ENCODE measurements around the gene ENG.

The ENG gene

DNA sequence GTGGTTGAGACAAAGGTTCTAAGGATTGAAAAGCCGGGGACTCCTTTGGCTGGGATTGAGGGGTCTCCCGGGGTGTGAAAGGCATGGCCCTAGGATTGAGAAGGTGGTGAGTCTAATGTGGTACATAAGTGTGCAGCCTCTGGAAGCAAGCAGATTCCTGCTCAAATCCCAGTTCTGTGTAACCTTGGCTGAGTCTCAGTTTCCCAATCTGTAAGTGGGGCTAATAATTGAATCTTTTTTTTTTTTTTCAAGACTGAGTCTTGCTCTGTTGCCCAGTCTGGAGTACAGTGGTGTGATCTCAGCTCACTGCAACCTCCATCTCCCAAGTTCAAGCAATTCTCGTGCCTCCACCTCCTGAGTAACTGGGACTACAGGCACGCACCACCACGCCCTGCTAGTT lies 81.9 kb downstream of the ENG start:
- DNase-seq: no peak

DNA sequence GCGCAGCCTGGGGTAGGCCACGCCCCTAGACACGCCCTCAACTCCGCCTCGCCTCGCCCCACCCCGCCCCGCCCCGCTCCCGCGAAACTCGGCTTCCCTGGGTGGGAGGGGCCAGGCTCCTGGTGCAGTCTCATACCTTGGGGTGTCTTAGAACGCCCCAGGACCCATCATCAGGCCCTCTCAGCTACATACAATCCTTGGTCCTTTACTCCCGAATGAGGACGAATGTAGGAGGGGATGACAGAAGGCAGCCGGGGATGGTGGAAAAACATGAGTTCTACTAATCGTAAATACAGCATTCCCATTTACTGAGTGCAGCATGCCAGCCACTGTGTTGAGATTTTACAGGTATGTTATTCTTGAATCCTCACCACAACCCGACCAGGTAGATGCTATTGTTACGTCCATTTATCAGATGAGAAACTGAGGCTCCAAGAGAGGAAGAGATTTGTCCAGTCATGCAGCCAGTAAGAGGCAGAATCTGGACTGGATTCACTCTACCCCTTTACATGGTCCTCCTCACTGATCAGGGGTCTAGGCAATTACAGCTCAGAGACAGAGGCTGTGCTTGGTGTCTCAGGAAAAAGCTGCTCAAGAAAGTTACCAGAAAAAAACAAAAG lies 82.8 kb downstream of the ENG start:
- DNase-seq: no peak

DNA sequence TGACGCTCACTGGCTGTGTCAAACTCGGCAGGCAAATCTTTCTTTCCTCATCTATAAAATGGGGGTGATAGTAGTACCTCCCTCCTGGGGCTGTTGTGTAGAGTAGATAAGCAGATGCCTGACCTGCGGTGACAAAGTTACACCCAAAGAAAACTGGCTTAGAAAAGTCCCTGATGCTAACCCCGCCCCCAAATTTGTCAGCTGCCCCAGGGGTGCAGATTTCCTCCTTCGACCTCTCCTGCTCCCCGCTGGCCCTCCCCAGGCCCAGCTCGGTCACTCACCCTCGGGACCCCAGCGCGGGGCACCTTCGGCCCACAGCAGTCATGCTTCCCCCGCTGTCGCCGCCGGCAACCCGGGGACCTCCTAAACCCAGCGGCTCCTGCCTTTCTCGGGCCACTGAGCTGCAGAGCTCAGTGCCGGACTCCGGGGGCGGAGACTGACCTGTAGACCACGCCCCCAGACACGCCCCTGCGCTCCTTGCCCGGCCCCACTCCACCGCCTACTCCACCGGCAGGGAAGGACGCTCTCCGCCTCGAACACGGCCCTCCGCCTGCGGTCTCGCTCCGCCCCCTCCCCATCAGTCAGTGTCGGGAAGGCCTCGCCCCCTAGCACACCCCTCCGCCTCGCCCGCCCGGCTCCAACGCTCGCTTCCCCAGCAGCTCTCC lies 83.4 kb downstream of the ENG start:
- DNase-seq: peak; percentile 99

DNA sequence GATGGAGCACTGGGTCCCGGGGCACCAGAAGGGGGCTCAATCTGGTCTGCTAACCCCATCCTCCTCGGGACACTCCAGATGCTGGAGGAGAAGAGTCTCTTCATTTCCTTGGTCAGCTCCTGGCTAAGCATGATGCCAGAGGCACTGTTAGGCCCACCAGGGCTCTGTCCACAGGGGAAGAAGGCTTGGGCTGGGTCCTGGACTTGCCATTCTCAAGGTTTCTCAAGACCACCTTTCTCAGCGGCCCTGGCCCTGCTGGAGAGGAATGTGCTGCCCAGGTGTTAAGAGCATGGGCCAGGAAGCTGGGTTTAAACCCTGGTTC lies 83.9 kb downstream of the ENG start:
- no peak for DNase-seq

DNA sequence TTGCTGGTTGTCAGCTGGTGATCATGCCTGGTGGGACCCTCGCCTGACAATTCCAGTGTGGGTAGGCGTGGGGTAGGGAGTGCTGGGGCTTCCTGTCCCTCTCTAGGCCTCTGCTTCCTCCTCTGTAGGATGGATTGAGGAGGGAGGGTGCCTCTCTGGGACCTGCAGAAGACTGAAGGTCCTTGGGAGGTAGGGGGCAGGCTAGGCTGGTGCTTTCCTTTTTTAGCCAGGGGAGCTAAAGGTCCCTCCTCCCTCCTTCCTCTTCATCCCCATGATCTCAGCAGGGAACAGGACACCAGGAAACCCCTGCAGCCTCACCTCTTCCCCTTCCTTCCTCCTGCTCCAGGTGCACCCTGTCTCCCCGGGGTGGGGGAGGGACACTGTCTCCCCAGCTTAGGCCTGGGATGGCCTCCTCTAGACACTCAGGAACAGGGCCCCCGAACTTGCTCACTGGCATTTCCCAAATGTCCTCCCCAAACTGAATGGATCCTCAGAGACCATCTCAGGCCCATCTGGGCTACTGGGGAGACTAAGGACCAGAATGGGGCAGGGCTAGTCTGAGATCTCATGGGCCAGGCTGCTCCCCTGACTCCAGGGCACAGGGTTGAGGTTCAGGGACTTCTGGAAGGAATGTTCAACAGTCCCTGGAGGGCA lies 84.4 kb downstream of the ENG start:
- no peak for DNase-seq

DNA sequence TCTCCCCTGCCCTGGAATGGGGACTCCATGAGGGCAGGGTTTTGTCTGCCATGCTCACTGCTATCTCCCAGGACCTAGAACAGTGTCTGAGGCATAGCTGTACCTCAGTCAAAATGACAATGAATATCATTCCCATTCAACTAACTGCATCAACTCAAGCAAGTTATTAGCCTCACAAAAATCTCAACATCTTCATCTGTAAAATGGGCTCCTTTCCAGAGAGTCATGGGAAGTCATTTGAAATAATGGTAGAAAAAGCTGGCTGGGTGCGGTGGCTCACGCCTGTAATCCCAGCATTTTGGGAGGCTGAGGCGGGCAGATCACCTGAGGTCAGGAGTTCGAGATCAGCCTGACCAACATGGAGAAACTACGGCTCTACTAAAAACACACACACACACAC lies 85.4 kb downstream of the ENG start:
- no peak for DNase-seq

DNA sequence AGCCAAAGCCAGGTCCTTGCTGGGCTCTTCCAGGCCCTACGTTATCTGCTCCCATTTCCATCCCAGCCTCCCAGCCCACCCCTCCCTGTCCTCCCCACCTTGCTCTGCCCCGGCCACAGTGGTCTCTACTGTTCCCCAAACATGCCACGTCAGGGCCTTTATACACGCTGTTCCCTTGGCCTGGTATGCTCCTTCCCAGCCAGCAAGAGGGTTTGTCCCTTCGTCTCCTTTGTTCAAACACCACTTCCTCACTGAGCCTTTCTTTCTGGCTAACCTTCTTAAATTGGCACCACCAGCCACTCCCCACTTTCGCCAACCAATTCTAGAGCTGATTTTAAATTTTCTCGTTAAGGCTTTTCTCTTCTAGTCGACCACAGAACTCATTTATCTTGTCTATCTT lies 85.8 kb downstream of the ENG start:
- no peak for DNase-seq

DNA sequence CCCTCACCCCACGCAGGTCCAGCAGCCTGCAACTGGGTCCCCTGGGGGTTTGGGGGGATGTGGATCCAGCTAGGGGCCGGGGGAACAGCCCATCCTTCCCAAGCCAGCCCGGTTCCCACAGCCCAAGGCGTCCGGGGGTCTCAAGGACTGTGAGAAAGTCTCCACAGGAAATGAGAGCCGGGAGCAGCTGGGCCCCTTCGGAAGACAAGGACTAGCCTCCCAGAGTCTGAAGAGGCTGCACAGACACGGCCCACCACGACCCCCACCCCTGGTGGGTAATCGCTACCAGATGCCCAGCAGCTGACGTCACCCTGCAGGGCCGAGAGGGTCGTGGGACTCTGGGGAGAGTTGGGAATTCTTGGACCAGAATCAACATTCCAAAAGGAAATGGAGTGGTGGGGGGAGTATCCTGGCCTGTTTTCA lies 86.5 kb downstream of the ENG start:
- no peak for DNase-seq

DNA sequence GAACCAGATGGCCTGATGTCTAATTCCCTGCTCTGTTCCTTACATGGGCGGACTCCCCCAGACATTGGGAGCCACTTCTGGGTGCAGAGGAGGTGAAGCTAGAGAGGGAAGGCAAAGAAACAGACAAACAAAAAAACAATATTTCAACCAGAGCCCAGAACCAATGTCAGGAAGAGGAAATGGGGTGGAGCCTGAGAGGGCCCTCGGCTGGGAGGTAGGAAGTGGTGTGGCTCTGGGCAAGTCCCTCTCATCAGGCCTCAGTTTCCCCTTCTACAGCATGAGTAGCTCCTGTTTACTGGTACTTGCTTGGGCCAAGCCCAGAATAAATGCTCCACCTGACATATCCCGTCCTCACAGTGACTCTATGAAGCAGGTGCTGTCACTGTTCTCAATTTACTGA lies 87.0 kb downstream of the ENG start:
- no peak for DNase-seq

DNA sequence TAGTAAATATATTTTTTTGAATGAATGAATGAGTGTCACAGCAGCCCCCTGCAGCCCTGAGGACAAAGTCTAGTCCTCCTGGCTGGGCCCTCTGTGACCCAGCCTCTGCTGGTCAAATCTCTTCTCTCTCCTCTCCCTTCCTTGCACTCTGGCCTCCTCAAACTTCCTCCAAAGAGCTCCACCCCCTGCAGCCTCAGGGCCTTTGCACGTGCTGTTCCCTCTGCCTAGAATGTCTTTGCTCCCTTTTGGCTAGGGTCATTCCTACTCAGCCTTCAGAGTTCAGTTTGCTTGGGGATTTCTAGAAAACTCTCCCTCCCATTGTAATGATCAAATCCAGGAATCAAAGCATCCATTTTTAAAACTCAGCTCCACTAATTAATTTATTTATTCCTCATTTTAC lies 89.0 kb downstream of the ENG start:
- no peak for DNase-seq
